Spleen (tissue), 11 donors: ENCODE results near the gene EMC8. TPM values are rescaled to one million over a fixed set of nuclear protein-coding genes. Genes with fewer than 3 reads are reported as not detected.

ENCODE experiments used
- DNase-seq: peaks from one replicate; pipeline ENCODE4 v3.0.0-alpha.2; 2020
- H3K27ac ChIP-seq, 8 donors: fragments of 200-600 bp; sonication (generic) in 7 of 8; 1 replicate in 4 of 8; 2 replicates in 4 of 8; pipeline versions ENCODE4 v1.5.0 to v1.8.0; 2016 to 2021; ENCODE audit warnings: inconsistent platforms in 4 of 8, mild to moderate bottlenecking in 4 of 8, moderate library complexity in 1 of 8
- H3K27me3 ChIP-seq, 7 donors: fragments of 200-600 bp; sonication (generic) in 6 of 7; replicated peaks in 1 of 7; 1 replicate in 4 of 7; 2 replicates in 3 of 7; pipeline versions ENCODE4 v1.5.0 to v1.8.0; 2016 to 2021; ENCODE audit warnings: inconsistent platforms in 3 of 7, mild to moderate bottlenecking in 1 of 7
- H3K36me3 ChIP-seq, 6 donors: fragments of 200-600 bp; sonication (generic) in 5 of 6; 1 replicate in 4 of 6; 2 replicates in 2 of 6; pipeline versions ENCODE4 v1.5.0 to v1.8.0; 2016 to 2021; ENCODE audit warnings: inconsistent platforms in 2 of 6
- H3K4me1 ChIP-seq, 6 donors: fragments of 200-600 bp; sonication (generic) in 5 of 6; 1 replicate in 3 of 6; 2 replicates in 3 of 6; pipeline versions ENCODE4 v1.5.0 to v1.8.0; 2016 to 2021; ENCODE audit warnings: inconsistent platforms in 3 of 6
- H3K4me3 ChIP-seq, 8 donors: fragments of 200-600 bp; sonication (generic) in 7 of 8; 1 replicate in 4 of 8; 2 replicates in 4 of 8; pipeline versions ENCODE4 v1.5.0 to v1.8.0; 2016 to 2021; ENCODE audit warnings: inconsistent platforms in 4 of 8, mild to moderate bottlenecking in 4 of 8, moderate library complexity in 2 of 8
- H3K9me3 ChIP-seq, 8 donors: fragments of 200-600 bp; sonication (generic) in 7 of 8; 1 replicate in 4 of 8; 2 replicates in 4 of 8; pipeline versions ENCODE4 v1.5.0 to v1.8.0; 2016 to 2021; ENCODE audit warnings: inconsistent platforms in 4 of 8
- POLR2A ChIP-seq, 3 donors: fragments of 450-650 bp; IDR thresholded peaks; one replicate each; pipeline ENCODE4 v1.5.1; 2017; ENCODE audit warnings: antibody characterized with exemption in 3 of 3, mild to moderate bottlenecking in 1 of 3
- POLR2AphosphoS5 ChIP-seq, 3 donors: sonication (generic); formaldehyde crosslinking; IDR thresholded peaks; one replicate each; pipeline ENCODE4 v1.5.1; 2017; ENCODE audit warnings: antibody characterized with exemption in 3 of 3
- WGBS, 5 donors: extraction: QIAGEN DNeasy Blood & Tissue Kit in 3 of 5; methylation state at CpG; one replicate each; pipeline versions ENCODE4 v1.1.5 to v1.1.7; 2013 to 2018; 5-methylcytosine and 5-hydroxymethylcytosine counted together
- intact Hi-C: fragments of 100-400 bp; cut with DNase I; formaldehyde crosslinking; loops from one replicate; pipeline ENCODE4 v1.15.0; 2023; ENCODE audit warnings: low total_unique reads
- polyA plus RNA-seq, 3 donors: library from polyadenylated mRNA; stranded (reverse); fragments of 200-250 nt; gene quantifications; one replicate each; pipeline ENCODE4 v1.2.1, GENCODE V29; 2013
- total RNA-seq, 7 donors: library from RNA; depleted of rRNA in 3 of 7; stranded (reverse); fragments of >200 nt in 3 of 7; fragmentation: NEBNext Ultra II Directional in 4 of 7; extraction: Animal tissue kit (Norgen Biotek cat#: 25700) in 4 of 7; gene quantifications; one replicate each; pipeline versions ENCODE4 v1.1.0 to v1.2.1, GENCODE V29; 2016 to 2021
- TF ChIP-seq, protein P1 (sequence below), 11 experiments: fragments of 200-600 bp in 7 of 11; fragments of 450-650 bp in 4 of 11; sonication (generic) in 4 of 11; IDR thresholded peaks in 8 of 11; conservative IDR thresholded peaks in 3 of 11; 1 replicate in 7 of 11; 2 replicates in 4 of 11; pipeline versions ENCODE4 v1.4.0 to v1.8.0; 2016 to 2021; ENCODE audit warnings: antibody characterized with exemption in 11 of 11, inconsistent platforms in 4 of 11, mild to moderate bottlenecking in 1 of 11
- donor health status: healthy with polysubstance abuse.
- donor health status: DM: no; HTN: no; CAD: no; lungs with moderate emphysema.
- donor health status: DM: no; HTN: no; CAD: no.
- donor health status: Bipolar disorder and iron deficiency.
- donor health status: healthy.
- donor health status: DM: no; HTN: no; CAD: no.
- donor health status: DM: yes; HTN: yes; CAD: no.

EMC8 gene
- total and polyA plus RNA-seq, 10 donors, result 10.1 to 43.0 (median 23.8) TPM

DNA sequence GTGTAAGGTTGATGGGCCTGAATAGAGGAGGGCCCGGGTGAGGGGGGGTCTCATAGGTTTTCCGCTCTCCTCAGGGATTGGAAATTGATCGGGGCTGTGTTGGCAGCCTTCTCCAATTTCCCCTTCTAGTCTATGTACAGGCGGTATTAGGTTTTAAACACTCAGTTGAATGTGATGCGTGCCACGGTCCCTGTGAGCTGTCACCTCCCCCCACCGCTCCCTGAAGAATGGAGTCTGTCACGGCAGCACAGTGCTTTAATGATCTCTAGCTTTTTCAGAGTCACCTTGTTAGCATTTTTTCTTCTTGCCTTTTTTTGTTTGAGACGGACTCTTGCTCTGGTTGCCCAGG lies 951 bp upstream of the EMC8 start:
- Histone ChIP-seq H3K9me3 (no peaks in the 10 kb centered on the region), H3K27me3 (no peaks in the 10 kb centered on the region), H3K4me1 (peaks cover 24 to 79% (median 54%) of the 10 kb centered on the region in 6 donors), H3K4me3 (peak overlapping the region; percentile 72 to 100 (median 96)), H3K27ac (peak overlapping the region; percentile 83 to 94 (median 91)), H3K36me3 (peaks cover 0 to 64% (median 45%) of the 10 kb centered on the region in 6 donors)
- TF ChIP-seq POLR2AphosphoS5 (IDR thresholded peaks at IDR 0.05) (no peak), POLR2A (IDR thresholded peaks at IDR 0.05) (no peak)
- WGBS, 5 donors, result 15 to 32% (median 22%) methylated on average over 9 of the region's 9 CpGs
- intact Hi-C loops, result no loop called here
- no peak for DNase-seq

DNA sequence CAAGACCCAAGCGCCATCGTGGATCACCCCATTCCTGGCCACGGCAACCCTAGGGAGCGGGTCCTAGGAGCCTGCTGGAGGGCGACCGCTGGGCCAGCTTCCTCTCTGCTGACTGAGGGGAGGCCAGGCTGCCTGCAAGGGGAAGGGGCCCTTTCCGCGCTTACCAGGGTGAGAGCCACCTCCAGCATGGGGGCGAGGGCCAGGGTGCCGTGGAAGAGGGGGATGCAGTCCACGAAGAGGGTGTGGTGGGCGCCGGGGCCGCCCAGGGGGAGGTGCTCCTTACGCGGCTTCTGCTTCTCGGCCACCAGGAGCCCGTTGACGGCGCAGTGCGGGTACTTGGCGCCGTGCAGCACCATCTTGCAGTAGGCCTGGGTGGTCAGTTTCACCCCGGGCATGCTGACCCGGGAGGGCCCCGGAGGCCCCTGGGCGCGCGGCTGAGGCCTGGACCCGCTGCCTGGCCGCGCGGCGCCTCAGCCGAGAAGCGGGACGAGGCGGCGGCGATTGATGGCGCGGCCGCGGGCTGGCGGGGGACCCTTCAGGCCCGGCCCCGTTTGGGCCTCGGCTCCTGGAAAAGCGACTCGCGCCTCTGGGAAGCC lies 345 bp downstream of the EMC8 start:
- H3K27ac ChIP-seq, result peak overlapping the region; percentile 83 to 94 (median 91)
- 0 to 1% (median 0%) methylated on average over 23 to 51 of the region's 51 CpGs for WGBS, 5 donors

DNA sequence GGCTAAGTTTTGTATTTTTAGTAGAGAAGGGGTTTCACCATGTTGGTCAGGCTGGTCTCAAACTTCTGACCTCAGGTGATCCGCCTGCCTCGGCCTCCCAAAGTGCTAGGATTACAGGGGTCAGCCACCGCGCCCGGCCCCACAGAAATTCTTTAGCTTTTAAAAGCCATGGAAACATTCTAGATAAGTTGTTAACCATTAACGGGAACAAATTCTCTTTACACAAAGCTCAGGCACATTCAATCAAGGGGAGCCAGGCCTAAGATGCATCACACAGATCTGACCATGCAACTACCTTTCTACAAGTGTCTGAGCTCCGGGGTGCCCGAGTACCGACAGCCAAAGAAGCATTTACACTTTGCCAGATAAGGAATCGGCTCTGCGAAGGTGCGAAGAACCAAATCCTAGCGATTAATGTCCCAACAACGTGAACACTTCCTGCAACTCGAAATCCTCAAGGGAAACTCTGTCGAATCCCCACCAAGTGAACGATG lies 1.0 kb downstream of the EMC8 start:
- peak overlapping the region in 3 of 8 donors; percentile 89 to 93 (median 92) for H3K27ac ChIP-seq
- H3K4me1 ChIP-seq, result peaks cover 24 to 82% (median 54%) of the 10 kb centered on the region in 6 donors
- H3K9me3 ChIP-seq, result no peaks in the 10 kb centered on the region
- TF ChIP-seq, protein P1, sequence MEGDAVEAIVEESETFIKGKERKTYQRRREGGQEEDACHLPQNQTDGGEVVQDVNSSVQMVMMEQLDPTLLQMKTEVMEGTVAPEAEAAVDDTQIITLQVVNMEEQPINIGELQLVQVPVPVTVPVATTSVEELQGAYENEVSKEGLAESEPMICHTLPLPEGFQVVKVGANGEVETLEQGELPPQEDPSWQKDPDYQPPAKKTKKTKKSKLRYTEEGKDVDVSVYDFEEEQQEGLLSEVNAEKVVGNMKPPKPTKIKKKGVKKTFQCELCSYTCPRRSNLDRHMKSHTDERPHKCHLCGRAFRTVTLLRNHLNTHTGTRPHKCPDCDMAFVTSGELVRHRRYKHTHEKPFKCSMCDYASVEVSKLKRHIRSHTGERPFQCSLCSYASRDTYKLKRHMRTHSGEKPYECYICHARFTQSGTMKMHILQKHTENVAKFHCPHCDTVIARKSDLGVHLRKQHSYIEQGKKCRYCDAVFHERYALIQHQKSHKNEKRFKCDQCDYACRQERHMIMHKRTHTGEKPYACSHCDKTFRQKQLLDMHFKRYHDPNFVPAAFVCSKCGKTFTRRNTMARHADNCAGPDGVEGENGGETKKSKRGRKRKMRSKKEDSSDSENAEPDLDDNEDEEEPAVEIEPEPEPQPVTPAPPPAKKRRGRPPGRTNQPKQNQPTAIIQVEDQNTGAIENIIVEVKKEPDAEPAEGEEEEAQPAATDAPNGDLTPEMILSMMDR (IDR thresholded peaks at IDR 0.05 in 8 of 11, conservative IDR thresholded peaks at IDR 0.05 in 3 of 11), result no peak
- TF ChIP-seq POLR2A (IDR thresholded peaks at IDR 0.05) (no peak), POLR2AphosphoS5 (IDR thresholded peaks at IDR 0.05) (no peak)
- intact Hi-C loops, result no loop called here
- 25 to 33% (median 32%) methylated on average over 17 of the region's 17 CpGs for WGBS, 5 donors
- H3K27me3 ChIP-seq, result no peaks in the 10 kb centered on the region
- DNase-seq, result no peak
- peak overlapping the region; percentile 72 to 100 (median 96) for H3K4me3 ChIP-seq
- H3K36me3 ChIP-seq, result peaks cover 0 to 64% (median 42%) of the 10 kb centered on the region in 6 donors

More for the DNA sequence above, 345 bp downstream of the EMC8 start:
- Histone ChIP-seq H3K9me3 (no peaks in the 10 kb centered on the region), H3K4me1 (peaks cover 24 to 88% (median 55%) of the 10 kb centered on the region in 6 donors), H3K4me3 (peak overlapping the region; percentile 72 to 100 (median 96)), H3K27me3 (no peaks in the 10 kb centered on the region), H3K36me3 (peaks cover 0 to 64% (median 46%) of the 10 kb centered on the region in 6 donors)
- intact Hi-C loops, result no loop called here
- DNase-seq, result peak; percentile 89
- TF ChIP-seq POLR2AphosphoS5 (IDR thresholded peaks at IDR 0.05), result no peak
- no peak for TF ChIP-seq POLR2A (IDR thresholded peaks at IDR 0.05)
- TF ChIP-seq, protein P1 (IDR thresholded peaks at IDR 0.05 in 8 of 11, conservative IDR thresholded peaks at IDR 0.05 in 3 of 11), result no peak

DNA sequence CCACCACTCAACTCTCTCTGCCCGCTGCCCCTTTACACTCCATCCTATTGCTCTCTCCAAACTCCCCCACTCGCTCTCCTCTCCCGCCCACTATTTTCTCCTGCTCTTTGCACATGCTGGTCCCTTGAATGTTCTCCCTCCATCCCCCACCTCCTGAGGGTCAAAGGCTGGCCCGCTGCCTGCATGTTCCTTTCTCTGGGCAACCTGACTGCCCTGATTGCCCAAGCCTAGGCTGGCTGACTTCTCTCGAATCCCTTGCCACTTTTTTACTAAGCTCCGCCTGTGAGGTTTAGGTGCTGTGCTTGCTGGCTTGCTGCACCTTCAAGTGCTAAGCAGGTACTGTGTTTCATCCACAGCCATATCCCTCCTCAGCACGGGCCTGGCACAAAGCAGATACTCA lies 2.7 kb downstream of the EMC8 start:
- Histone ChIP-seq H3K4me3 (no peak overlapping the region), H3K27ac (no peak overlapping the region), H3K27me3 (no peaks in the 10 kb centered on the region), H3K4me1 (peaks cover 24 to 65% (median 47%) of the 10 kb centered on the region in 6 donors), H3K36me3 (peaks cover 0 to 64% (median 45%) of the 10 kb centered on the region in 6 donors), H3K9me3 (peaks cover 0 to 3% (median 0%) of the 10 kb centered on the region in 8 donors)
- DNase-seq, result no peak
- 91 to 97% (median 93%) methylated on average over 7 of the region's 7 CpGs for WGBS, 5 donors
- intact Hi-C loops, result no loop called here
- TF ChIP-seq POLR2AphosphoS5 (IDR thresholded peaks at IDR 0.05) (no peak), POLR2A (IDR thresholded peaks at IDR 0.05) (no peak)
- TF ChIP-seq, protein P1 (IDR thresholded peaks at IDR 0.05 in 8 of 11, conservative IDR thresholded peaks at IDR 0.05 in 3 of 11), result no peak
